ENCODE measurements around the gene CDC14B. TPM values are rescaled to one million over a fixed set of nuclear protein-coding genes. Genes with fewer than 3 reads are reported as not detected.
"Not testable (repeated sequence)": the region's sequence is repeated elsewhere in the genome, so short reads cannot be mapped to it uniquely, and the experiment has no call there.

CDC14B gene
- polyA plus RNA-seq, 4 donors = 23.6 to 32.9 (median 27.2) TPM

DNA sequence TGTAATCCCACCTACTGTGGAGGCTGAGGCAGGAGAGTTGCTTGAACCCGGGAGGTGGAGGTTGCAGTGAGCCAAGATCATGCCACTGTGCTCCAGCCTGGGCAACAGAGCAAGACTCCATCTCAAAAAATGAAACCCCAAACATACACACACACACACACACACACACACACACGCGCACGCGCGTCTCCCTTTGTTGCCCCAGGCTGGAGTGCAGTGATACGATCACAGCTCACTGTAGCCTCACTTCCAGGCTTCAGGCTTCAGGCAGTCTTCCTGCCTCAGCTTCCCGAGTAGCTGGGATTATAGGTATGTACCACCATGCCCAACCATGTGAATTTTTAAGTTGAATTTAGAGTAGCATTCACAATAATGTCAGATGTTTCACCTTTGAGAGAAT is 13.9 kb upstream of the CDC14B start:
- DNase-seq (ENCODE audit: low read depth in 4 of 4, low spot score in 2 of 4) = not testable (repeated sequence)

DNA sequence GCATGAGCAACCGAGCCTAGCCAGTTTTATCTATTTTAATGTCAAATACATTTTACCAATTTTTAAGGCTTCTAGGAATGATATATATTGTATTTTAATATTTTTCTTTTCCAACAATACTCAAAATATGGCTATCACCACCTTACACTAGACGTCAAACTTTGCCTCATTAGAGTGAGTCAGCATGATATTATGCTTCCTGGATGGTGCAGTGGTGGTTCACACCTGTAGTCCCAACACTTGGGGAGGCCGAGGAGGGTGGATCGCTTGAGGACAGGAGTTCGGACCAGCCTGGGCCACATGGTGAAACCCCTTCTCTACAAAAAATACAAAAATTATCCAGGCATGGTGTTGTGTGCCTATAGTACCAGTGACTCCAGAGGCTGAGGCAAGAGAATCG is 7.3 kb upstream of the CDC14B start:
- DNase-seq (ENCODE audit: low read depth in 4 of 4, low spot score in 2 of 4) = no peak

DNA sequence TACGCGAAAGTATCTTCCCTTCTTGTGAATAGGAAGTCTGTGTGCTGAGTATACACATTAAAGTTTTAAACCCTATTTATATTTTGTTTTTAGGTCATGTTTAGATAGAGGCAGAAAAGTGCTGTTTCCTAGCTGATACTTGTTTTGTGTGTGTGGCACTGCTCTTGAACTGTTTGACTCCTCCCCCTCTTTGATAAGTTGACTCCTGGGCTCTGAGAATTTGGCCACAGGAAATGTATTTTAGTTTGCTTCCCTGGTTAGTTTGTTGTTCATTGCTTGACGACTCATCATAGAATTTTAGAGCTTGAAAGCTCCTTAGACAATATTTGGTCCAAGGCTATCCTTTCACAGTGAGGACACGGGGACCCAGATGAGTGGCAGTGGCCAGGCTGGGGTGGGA is 2.0 kb upstream of the CDC14B start:
- DNase-seq (ENCODE audit: low read depth in 4 of 4, low spot score in 2 of 4) = no peak

DNA sequence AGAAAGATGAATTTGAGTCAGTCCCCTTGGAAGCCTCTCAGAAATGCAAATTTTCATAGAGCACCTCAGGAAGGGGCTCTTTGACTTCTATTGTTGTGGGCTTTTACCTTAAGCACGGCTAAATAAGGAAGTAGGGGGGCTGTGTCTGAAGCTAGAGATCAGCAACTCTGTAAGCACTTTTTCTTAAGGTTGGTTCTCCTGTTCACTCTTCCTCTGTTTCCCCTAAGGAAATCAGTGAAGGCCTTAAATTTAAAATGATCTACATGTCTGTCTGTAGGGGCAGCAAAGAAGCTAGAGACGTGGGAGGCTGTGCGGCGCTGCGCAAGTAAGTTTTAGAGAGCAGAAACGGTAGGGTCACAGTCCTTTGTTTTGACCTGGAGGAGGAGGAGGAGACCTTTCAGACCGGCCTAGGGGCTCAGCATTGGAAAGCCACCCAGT is 1.2 kb upstream of the CDC14B start:
- DNase-seq (ENCODE audit: low read depth in 4 of 4, low spot score in 2 of 4) = no peak

DNA sequence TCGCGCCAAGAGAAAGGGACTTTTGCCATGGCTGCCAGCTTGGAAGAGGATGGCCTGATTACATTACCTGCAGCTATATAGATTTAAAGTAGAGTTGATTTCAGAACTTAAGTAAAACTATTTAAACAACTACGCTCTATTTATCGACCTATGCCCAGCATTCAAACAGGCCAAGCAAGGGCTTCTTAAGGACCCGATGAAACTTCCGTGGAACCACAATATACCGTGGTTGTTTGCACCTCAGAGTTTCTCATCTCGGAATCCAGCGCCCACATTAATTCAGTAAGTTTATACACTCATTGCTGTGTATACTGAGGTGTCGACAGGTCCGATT is 505 bp upstream of the CDC14B start:
- DNase-seq (ENCODE audit: low read depth in 4 of 4, low spot score in 2 of 4) = no peak

DNA sequence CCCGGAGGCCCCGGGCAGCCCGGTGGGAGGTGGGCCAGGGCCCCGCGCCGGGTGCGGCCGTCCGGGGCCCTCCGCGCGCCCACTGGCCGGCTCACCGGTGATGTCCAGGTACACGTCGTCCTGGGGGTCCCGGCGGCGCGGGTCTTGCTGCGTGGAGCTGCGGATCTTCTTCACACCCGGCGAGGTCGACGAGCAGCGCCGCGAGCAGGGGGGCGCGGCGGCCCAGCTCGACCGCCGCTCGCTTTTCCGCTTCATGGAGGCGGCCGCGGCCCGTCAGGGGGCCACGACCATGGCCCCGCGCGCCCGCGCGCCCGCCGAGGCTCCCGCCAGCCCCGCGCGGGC is 548 bp downstream of the CDC14B start:
- no peak for DNase-seq (ENCODE audit: low read depth in 4 of 4, low spot score in 2 of 4)

DNA sequence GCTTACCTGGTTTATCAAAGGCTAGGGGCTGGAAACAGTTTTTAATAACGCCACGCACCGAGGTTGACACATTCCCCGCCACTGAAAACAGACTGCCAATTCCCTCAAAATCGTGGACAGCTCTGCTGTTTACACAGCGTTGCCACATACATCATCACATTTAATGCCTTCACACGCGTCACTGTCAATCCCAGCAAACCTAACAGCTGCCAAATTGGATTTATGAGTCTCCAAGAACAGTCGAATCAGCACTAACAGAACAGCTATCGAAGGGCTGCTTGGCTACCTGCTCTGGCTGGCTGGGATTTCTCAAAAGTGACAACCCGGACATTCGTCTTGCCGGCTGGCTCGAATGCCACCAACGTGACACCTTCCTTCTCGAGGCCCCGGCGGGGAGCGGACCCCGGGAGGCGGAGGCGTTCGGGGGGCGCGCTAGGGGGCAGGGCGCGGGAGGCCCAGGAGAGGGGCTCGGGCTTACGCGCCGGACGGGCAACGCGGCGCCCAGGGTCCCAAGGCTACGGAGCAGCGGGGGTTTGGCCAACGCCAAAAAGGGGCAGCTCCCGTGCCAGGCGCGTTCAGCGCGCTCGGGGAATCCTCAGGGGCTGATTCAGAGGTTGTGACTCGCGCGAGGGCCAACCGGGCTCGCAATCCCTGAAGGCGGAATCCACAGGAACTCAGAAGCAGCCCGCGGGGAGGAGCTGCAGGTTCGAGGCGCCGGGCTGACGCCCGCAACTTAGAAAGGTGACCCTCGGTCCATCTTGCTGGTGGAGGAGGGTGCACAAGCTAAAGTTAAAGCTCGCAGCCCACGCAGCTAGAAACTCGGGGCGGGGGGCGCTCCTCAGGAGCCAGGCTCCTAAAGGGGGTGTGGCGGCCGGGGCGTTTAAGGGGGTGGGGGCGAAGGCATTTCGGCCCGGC is 1.2 kb downstream of the CDC14B start:
- DNase-seq (ENCODE audit: low read depth in 4 of 4, low spot score in 2 of 4) = no peak

DNA sequence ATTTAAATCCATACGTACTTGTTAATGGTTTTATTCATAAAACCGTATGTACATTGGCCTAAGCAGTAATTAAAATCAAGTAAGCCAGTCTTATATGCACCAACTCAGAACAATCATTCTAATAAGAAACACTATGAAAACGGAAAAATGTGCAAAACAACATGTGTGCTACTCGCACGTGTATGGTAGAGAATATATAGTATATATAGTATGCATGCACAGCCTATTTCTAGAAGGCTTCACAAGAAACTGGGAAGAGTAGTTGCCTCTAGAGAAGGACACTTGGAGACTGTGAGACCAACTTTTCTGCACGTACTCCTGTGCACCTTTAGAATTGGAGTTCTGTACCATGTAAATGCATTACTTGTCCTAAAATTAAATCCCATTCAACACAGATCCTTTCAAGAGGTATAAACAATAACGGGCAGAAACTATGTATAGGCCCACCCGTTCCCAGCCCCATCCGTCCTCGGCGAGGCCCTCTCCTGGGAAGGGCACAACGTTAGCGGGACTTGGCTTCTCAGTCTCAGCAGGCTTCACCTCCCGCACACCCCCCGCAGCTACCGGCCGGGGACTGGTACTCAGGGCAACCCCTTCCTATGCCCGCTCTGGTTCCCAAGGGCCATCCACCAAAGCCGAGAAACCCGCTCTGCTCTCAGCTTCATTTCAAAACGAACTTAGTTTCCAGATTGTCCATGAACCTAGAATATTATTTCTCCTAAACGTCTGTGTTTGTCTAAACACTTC is 2.0 kb downstream of the CDC14B start:
- DNase-seq (ENCODE audit: low read depth in 4 of 4, low spot score in 2 of 4) = no peak

DNA sequence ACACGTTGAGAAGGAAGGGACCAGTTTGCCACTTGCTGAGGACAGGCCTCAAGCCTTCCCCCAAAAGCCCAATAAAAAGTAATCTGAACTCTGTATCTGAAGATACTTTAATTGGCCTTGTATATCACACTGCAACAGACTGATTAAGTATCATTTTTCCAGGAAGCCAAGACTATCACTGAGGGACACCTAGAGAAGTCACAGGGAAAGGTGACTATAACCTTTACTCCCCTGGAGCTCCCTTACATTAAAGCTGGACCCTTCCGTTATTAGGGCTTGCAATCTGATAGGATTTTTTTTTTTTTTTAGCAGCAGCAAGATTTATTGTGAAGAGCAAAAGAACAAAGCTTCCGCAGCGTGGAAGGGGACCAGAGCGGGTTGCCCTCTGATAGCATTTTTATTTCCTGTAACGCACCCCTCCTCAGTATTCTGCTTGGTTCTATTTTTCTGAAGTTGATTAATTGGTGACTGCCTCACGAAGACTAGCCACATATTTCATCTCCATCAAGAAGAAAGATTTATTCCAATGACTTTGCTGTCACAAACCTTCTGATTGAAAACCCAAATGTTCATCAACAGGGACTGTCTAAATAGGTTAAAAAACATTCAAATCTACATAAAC is 2.7 kb downstream of the CDC14B start:
- no peak for DNase-seq (ENCODE audit: low read depth in 4 of 4, low spot score in 2 of 4)

DNA sequence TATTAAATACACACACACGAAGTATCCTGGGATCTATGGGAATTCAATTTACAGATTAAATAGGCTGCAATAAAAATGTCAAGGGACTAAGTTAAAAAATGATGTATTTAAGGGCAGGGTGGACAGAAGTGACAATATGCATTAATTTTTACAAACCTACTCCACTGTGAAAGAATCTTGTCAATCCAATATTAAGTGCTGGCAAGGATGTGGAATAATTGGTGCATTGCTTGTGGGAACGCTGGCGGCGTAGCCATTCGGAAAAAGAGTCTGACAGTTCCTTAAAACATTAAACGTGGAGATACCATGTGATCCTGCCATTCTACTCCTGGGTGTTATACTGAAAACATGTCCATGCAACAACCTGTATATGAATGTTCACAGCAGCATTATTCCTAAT is 4.2 kb downstream of the CDC14B start:
- DNase-seq (ENCODE audit: low read depth in 4 of 4, low spot score in 2 of 4) = no peak

DNA sequence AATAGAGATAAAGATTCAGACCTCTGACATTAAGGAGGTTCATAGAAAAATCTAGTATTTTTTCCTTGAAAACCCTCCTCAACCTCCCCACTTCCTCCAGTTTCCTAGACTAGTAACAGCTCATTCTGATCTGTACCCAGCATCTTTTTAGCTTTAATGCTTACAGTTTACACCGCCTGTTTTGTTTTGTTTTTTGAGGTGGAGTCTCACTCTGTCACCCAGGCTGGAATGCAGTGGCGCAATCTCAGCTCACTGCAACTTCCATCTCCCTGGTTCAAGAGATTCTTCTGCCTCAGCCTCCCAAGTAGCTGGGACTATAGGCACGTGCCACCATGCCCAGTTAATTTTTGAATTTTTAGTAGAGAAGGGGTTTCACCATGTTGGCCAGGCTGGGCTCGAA is 5.0 kb downstream of the CDC14B start:
- DNase-seq (ENCODE audit: low read depth in 4 of 4, low spot score in 2 of 4) = not testable (repeated sequence)

DNA sequence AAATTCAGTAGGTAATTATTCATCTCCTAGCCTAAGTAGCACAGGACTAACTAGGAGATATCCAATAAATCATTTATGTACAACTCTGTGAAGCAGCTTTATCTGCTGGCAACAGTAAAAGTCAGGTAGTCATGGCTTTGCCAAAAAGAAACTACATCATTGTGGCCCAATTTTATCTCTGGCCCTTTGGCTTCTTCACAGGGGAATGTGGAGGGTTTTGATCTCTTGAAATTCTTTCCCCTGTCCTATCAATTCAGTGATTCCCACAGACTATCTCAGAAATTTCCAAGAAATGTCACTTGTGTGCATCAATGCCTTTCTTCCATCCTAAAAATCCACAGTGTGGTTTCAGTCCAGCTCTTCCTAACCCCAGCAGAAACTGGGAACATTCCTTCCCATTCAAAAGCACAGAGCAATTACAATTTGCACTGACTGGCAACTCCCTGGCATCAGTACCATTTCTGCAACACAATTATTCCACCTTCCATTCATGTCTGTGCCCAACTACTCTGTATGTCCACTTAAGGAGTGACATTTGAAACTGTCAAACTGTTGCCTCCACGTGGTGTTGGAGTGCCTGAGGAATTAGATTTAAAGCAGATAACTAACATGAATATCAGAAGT is 6.6 kb downstream of the CDC14B start:
- no peak for DNase-seq (ENCODE audit: low read depth in 4 of 4, low spot score in 2 of 4)

DNA sequence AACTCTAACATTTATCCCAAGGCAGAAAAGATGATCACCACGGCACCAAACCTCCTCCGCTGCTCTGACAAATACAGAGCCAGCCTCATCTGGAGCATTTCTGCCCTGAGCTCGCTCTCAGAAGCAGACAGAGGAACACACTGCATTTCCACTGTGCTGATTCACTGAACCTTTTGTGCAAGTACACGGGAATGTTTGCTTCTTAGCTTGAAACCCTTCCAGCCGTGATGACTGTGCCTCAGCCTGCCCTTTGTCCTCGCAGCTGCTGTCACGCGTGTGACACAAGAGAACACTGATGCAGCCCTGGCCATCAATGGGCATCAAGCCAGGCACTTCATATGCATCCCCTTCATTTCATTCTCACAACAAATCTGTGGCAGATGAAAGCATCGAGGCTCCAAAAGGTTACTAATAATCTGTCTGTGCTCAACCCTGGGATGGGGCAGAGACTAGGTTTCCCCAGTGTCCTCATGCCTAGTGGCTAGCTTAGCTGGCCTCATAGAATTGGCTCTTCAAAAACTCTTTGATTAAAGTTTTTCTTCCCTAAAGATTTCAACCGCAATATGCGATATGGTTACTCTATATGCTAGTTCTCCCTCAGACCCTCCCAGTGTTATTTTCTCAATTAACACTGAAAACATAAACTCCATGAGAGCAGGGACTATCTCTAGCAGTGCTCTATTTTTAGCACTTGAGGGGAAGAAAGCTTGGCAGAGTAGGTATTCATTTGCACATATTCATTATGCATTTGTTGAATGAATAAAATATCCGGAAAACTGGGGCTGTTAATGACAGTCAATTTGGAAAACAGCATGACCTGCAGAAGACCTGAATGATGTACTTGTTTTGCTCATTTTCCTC is 7.3 kb downstream of the CDC14B start:
- DNase-seq (ENCODE audit: low read depth in 4 of 4, low spot score in 2 of 4) = no peak

DNA sequence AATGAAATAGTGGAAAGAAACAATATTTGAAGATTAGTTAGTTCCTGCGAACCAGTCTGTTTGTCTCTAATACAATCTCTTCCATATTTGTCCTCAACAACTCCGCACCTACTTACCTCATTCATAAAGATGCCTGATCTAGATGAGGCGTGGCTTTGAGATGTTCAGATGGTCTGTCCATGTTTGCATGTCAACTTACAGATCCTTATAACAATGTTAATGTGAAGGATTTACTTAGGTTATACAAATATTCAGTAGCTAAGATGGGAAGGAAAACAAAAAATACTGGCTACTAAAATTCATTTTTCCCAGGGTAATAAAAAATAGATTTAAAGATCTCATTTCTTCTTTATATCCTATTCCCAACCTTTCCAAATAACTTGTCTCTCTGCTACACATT is 8.3 kb downstream of the CDC14B start:
- no peak for DNase-seq (ENCODE audit: low read depth in 4 of 4, low spot score in 2 of 4)

DNA sequence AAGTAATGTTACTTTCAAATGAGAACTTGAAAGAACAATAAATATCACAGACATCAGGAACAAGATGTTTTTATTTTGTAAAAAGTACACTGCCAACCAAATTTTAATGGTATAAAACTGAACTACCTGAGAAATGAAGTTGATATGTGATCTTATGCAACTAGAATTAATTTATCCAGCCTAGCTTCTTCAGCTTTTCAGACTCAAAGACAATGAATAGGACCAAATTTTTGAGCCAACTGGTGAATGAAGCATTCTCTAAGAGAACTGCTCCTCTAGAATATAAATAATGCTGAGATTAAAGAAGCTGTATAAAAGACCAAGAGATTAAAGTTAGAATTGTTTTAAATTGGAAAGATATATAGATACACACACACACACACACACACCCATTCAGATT is 9.9 kb downstream of the CDC14B start:
- DNase-seq (ENCODE audit: low read depth in 4 of 4, low spot score in 2 of 4) = no peak

DNA sequence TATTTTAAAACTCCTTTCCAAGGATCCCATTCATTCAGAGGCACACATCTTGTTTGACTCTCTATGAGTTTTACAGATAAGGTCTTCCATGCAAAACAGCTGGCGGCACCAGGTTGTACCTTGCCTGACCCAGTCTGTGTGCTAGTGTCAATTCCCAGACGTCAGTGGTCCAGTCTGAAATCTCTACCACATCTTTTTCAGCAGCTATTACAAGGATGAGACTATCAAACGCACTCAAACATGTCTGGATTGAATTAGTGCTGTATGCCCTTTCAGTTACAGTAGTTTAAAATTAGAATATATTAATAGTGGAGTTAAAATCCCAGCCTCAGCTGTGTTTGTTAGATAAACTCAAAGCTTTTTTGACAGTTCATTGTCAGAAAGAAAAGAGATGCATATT is 11.7 kb downstream of the CDC14B start:
- DNase-seq (ENCODE audit: low read depth in 4 of 4, low spot score in 2 of 4) = no peak

DNA sequence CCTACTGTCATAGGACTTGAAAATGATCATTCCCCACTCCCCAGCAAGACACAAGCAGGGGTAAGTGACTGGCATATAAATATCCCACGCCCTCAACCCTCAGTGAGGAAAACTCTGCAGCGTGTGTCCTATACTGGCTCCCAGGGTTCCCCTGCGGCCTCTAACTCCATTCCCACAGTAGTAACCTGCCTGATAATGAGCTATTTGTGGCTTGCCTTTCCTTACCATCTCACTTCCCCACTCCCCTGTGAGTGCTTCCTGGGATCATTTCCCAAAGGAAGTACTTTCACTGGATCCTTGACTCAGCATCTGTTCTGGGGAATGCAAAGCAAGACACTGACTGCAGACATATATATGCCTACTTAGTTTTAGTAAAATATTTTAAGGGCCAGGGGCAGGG is 14.3 kb downstream of the CDC14B start:
- DNase-seq (ENCODE audit: low read depth in 4 of 4, low spot score in 2 of 4) = no peak

DNA sequence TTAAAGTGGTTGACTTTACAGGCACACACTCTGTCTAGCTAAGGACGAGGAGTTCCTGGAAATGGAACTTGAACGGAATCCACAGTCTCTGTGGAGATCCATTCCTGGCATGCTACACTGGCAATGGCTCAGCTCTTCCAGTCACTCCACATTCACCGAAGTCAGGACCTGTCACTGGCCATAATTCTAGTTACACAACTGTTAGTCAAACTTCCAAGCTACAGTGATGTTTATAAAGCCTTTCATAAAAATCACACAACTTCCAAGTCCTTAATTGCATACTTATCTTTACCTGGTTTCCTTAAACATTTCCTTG is 15.7 kb downstream of the CDC14B start:
- DNase-seq (ENCODE audit: low read depth in 4 of 4, low spot score in 2 of 4) = no peak

DNA sequence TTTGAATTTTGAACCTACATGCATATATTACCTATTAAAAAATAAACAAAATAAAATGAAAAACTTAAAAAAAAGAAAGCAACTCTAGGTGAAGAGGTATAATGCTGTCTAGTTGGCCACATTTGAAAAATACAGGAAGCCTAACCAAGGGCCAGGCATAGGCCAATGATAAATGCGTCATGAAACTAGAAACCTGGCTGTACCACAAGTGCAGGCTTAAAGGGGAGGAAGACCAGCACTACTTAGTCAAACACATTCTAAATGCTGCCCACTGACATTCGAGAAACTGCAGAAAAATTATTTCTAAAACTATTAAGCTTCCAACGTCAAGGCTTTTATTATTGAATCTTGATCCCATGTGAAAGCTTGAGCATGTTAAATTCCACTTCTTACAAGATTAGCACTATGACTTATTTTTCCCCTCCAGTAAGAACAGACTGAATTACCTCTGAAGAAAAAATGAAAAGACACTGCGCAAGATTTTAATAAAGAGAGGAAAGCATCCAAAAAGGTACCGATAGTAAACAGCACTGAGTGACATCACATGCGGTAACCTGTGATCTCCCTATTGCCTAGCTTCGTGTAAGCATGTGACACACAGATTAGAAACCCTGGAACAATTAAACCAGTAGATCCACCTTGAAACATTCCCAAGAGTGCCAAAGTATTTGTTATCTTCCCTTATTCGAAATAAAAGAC is 16.2 kb downstream of the CDC14B start:
- DNase-seq (ENCODE audit: low read depth in 4 of 4, low spot score in 2 of 4) = no peak

DNA sequence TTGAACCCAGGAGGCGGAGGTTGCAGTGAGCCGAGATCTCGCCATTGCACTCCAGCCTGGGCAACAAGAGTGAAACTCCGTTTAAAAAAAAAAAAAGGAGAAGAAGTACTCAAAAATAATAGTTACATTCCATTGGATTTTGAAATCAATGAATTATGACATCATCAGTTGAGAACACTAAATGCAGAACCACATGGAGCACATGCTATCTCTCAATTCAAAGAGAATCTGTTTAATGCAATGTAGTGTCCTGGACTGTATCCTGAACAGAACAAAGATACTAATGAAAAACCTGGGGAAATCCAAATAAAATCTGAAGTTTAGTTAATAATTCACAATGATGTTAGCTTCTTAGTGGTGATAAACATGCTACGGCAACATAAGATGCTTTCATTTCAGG is 20.3 kb downstream of the CDC14B start:
- no peak for DNase-seq (ENCODE audit: low read depth in 4 of 4, low spot score in 2 of 4)
